HepG2 (cell line): ENCODE measurements around the gene SDC4. TPM values are rescaled to one million over a fixed set of nuclear protein-coding genes. Genes with fewer than 3 reads are reported as not detected.

ENCODE experiments used
- CEBPZ ChIP-seq: IDR thresholded peaks from 2 replicates; pipeline ENCODE4 v1.6.1; 2012; ENCODE audit warnings: low read length, improper control_type of control experiment
- GABPB1 ChIP-seq: IDR thresholded peaks from 2 replicates; pipeline ENCODE4 v1.6.1; 2016; ENCODE audit warnings: mild to moderate bottlenecking, missing genetic modification reagents, moderate library complexity, missing compliant biosample characterization
- HDAC6 ChIP-seq: fragments of 200-600 bp; sonication (generic); IDR thresholded peaks from 2 replicates; pipeline ENCODE4 v1.7.0; 2017; ENCODE audit warnings: mild to moderate bottlenecking, antibody characterized with exemption, low read length, low read depth
- KDM5B ChIP-seq: sonication (generic); formaldehyde crosslinking; IDR thresholded peaks from 2 replicates; pipeline ENCODE4 v1.4.0; 2020; ENCODE audit warnings: missing genetic modification reagents, mild to moderate bottlenecking, borderline replicate concordance
- KLF15 ChIP-seq: sonication (generic); formaldehyde crosslinking; IDR thresholded peaks from 2 replicates; pipeline ENCODE4 v1.8.1; 2023; ENCODE audit warnings: borderline replicate concordance, mild to moderate bottlenecking, inconsistent platforms, missing genetic modification reagents, mixed read lengths
- KLF16 ChIP-seq, 2 experiments: sonication (generic) in 1 of 2; formaldehyde crosslinking in 1 of 2; IDR thresholded peaks; 2 replicates each; pipeline versions ENCODE4 v1.6.1 to v1.8.0; 2016 to 2023; ENCODE audit warnings: missing genetic modification reagents in 2 of 2, missing compliant biosample characterization in 1 of 2
- KMT2B ChIP-seq: IDR thresholded peaks from 2 replicates; pipeline ENCODE4 v1.6.1; 2016; ENCODE audit warnings: missing genetic modification reagents, missing compliant biosample characterization
- NR2F2 ChIP-seq: IDR thresholded peaks from 2 replicates; pipeline ENCODE4 v1.6.1; 2012; ENCODE audit warnings: low read depth, inconsistent platforms, borderline replicate concordance
- RARA ChIP-seq: IDR thresholded peaks from 2 replicates; pipeline ENCODE4 v1.6.1; 2016; ENCODE audit warnings: missing genetic modification reagents, missing compliant biosample characterization
- SP5 ChIP-seq: IDR thresholded peaks from 2 replicates; pipeline ENCODE4 v1.6.1; 2016; ENCODE audit warnings: low read depth, borderline replicate concordance
- TOE1 ChIP-seq: sonication (generic); formaldehyde crosslinking; IDR thresholded peaks from 2 replicates; pipeline ENCODE4 v1.4.0; 2020; ENCODE audit warnings: mild to moderate bottlenecking, missing genetic modification reagents
- ZBTB7B ChIP-seq: sonication (generic); formaldehyde crosslinking; IDR thresholded peaks from 2 replicates; pipeline ENCODE4 v1.4.0; 2020; ENCODE audit warnings: missing genetic modification reagents
- ZFP82 ChIP-seq: sonication (generic); formaldehyde crosslinking; IDR thresholded peaks from 2 replicates; pipeline ENCODE4 v1.5.1; 2020; ENCODE audit warnings: mild to moderate bottlenecking, missing genetic modification reagents, borderline replicate concordance
- ZNF225 ChIP-seq: sonication (generic); formaldehyde crosslinking; IDR thresholded peaks from 2 replicates; pipeline ENCODE4 v1.4.0; 2020; ENCODE audit warnings: mild to moderate bottlenecking, missing genetic modification reagents
- ZNF577 ChIP-seq: sonication (generic); formaldehyde crosslinking; IDR thresholded peaks from 2 replicates; pipeline ENCODE4 v1.4.0; 2020; ENCODE audit warnings: mild to moderate bottlenecking, low read depth, missing genetic modification reagents, borderline replicate concordance
- ZNF609 ChIP-seq: sonication (generic); formaldehyde crosslinking; IDR thresholded peaks from 2 replicates; pipeline ENCODE4 v1.4.0; 2020; ENCODE audit warnings: mild to moderate bottlenecking, missing genetic modification reagents, borderline replicate concordance
- ZNF629 ChIP-seq: sonication (generic); formaldehyde crosslinking; conservative IDR thresholded peaks from 2 replicates; pipeline ENCODE4 v1.5.0; 2020; ENCODE audit warnings: missing genetic modification reagents
- ZNF749 ChIP-seq: sonication (generic); formaldehyde crosslinking; IDR thresholded peaks from 2 replicates; pipeline ENCODE4 v1.8.0; 2022; ENCODE audit warnings: mild to moderate bottlenecking, missing genetic modification reagents, moderate library complexity, borderline replicate concordance
- ZNF788 ChIP-seq: sonication (generic); formaldehyde crosslinking; IDR thresholded peaks from 2 replicates; pipeline ENCODE4 v1.5.0; 2020; ENCODE audit warnings: mild to moderate bottlenecking, missing genetic modification reagents, borderline replicate concordance
- ZNF878 ChIP-seq: sonication (generic); formaldehyde crosslinking; IDR thresholded peaks from 2 replicates; pipeline ENCODE4 v1.8.1; 2023; ENCODE audit warnings: mild to moderate bottlenecking, missing genetic modification reagents, moderate library complexity
- ZNF883 ChIP-seq: sonication (generic); formaldehyde crosslinking; IDR thresholded peaks from 2 replicates; pipeline ENCODE4 v1.5.1; 2020; ENCODE audit warnings: mild to moderate bottlenecking, missing genetic modification reagents; ENCODE audit errors: not compliant biosample characterization
- polyA plus RNA-seq, 8 experiments: library from polyadenylated mRNA; depleted of rRNA in 3 of 8; stranded (reverse) in 7 of 8; unstranded in 1 of 8; fragments of >200 nt; fragmentation: Illumina TruSeq in 4 of 8; extraction: Trizol in 4 of 8; gene quantifications; 2 replicates each; pipeline versions ENCODE4 v1.2.1 to v1.2.3, GENCODE V29; 2011 to 2016; ENCODE audit warnings: low read depth in 4 of 8, missing spikeins in 1 of 8, mixed read lengths in 1 of 8; ENCODE audit not compliant: insufficient read depth in 1 of 8
- total RNA-seq, 5 experiments: library from RNA; depleted of rRNA; stranded (reverse); fragments of >200 nt; fragmentation: Illumina TruSeq; extraction: Trizol; gene quantifications; 2 replicates each; pipeline ENCODE4 v1.2.3, GENCODE V29; 2016; ENCODE audit warnings: low read depth in 1 of 5

Gene SDC4
- total and polyA plus RNA-seq, 2 of the 13 experiments (the other 11 are each of a cell fraction or from before 2014, with no cell fraction given): 49.0 to 65.1 TPM

- TF ChIP-seq ZNF225 (CRISPR knock-in tag) (peak; percentile 94; the same call in 1 of the 2 replicates), TOE1 (CRISPR knock-in tag) (no peak), KDM5B (peak; percentile 78; the same call in 1 of the 2 replicates), HDAC6 (no peak), NR2F2 (no peak), ZNF629 (no peak), RARA (CRISPR knock-in tag) (0 out of 2 replicates have a peak, but pooled peaks have one; percentile 7), ZNF577 (no peak), KMT2B (no peak), KLF16 (CRISPR knock-in tag; IDR thresholded peaks at IDR 0.05) (no peak), ZNF878 (CRISPR knock-in tag) (no peak), KLF15 (0 out of 2 replicates have a peak, but pooled peaks have one; percentile 37), SP5 (CRISPR knock-in tag) (no peak), GABPB1 (CRISPR knock-in tag) (peak; percentile 59; the same call in 1 of the 2 replicates), ZNF749 (no peak), ZFP82 (CRISPR knock-in tag) (peak; percentile 62; the same call in 1 of the 2 replicates), ZNF788 (CRISPR knock-in tag) (no peak), CEBPZ (no peak), ZNF609 (CRISPR knock-in tag) (0 out of 2 replicates have a peak, but pooled peaks have one; percentile 53), ZNF883 (no peak), ZBTB7B (peak; percentile 39; the same call in 1 of the 2 replicates)
Observed at GRCh38 chr20:45293041-45294002, 54.9 kb downstream of the SDC4 start (continued).
